Stimulated activated CD8-positive, alpha-beta memory T cell treated with anti-CD3 and anti-CD28 coated beads, Interleukin-4, amount 100 ng/mL, for 1 hour (primary cell): Measurements from ENCODE around the gene SLC35G3.
"Not testable (repeated sequence)": the region's sequence is repeated elsewhere in the genome, so short reads cannot be mapped to it uniquely, and the experiment has no call there.

Experiments used
- DNase-seq, 2 donors: peaks; one replicate each; pipeline ENCODE4 v3.0.0-alpha.2; 2020; ENCODE audit warnings: low read depth in 2 of 2, low spot score in 1 of 2

Gene SLC35G3

DNA sequence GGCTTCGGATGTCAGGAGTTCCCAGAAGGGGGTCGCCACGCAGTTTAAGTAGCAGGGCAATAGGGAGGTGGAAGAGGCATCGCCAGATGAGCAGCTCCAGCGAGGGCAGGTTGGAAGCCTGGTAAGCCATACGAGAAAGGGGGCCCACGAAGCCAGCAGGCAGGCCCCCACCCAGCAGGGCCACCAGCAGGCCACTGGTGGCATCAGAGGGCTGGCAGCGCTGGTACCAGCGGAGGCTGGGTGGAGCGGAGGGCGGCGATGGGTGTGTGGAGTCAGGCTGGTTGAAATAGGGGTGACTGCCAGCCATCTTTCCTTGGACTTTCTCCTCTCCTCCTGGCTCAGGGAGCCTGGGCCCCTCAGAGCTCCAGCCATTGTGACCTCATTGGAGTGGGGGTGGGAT, at the start of gene SLC35G3:
Gene SLC35G3, minus strand, starts transcription at position 393 of the 400 bp plus-strand sequence. Its CDS starts 86 bp downstream, at position 307.
- not testable (repeated sequence) for DNase-seq

DNA sequence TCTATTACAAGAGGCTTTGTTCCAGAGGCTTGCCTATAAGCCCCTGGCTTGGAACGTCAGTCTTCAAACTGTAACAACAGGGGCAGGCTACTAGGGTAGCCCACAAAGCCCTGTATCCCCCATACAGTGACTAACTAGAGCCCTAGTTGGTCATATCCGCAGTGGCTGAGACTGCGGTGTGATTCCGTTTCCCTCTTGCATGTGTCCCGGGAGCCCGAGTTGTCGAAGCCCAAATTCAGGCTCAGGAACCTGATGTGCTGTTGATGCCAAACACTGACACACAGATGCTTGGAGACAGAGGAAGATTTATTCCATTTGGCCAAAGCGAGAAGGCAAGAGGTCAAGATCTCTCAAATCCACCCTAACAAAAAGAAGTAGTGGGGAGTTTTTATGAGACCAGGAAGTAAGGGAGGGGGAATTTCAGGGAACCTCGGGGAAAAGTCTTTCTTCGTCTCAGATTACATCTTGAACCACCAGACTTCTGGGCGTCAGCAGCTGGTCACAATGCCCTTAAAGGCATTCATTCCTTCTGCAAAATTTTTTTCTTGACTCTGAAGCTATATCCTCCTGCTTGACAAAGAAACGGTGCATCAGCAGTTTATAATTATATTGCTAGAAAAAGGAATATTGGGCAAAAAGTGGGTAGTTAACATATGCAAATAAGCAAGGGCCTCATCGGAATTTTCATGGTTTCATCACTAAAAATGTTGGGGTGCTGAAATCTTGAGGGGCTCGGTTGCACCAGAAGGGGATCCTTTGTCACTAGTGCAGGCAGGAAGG, 49.6 kb upstream of the SLC35G3 start:
- peak in 1 of 2 donors; percentile 27 for DNase-seq

DNA sequence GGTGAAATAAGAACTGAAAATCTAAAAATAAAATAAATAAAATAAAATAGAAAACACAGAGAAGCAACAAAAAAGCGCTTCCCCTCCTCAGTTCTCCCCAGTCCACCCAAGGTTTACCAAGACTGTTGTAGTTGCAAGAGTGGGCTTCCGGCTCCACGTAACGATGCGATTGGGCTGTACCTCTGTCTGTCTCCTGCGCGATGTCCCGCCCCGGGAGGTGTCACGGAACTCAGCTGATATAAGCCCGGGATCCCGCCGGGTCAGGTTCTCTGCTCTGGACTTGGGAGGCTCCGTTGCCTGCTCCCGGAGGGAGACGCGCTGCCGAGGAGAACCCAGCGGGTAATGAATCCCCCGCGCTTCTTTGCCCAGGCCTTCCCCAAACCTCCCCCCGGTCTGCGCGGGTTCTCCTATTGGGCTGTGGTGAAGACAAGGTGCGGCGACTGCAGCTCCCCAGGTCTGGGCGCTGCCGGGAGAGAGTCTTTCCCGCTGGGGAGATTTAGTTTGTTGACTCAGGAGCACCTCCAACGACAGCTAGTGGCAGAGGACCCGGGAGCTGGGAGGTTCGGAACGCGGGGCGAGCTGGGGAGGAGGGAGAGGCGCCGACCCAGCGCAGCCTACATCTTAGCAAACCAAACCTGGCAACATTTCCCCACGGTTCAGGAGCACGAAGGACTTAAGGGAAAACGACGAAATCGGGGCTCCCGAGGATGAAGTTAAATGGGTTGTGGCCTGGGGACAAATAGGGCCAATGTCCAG, 48.8 kb upstream of the SLC35G3 start, which contains the start of gene SLFN5:
Gene SLFN5, plus strand, starts transcription at position 268 of the 756 bp plus-strand sequence. CDS start 15,619 bp downstream, outside the sequence.
- peak; percentile 89 to 94 for DNase-seq

DNA sequence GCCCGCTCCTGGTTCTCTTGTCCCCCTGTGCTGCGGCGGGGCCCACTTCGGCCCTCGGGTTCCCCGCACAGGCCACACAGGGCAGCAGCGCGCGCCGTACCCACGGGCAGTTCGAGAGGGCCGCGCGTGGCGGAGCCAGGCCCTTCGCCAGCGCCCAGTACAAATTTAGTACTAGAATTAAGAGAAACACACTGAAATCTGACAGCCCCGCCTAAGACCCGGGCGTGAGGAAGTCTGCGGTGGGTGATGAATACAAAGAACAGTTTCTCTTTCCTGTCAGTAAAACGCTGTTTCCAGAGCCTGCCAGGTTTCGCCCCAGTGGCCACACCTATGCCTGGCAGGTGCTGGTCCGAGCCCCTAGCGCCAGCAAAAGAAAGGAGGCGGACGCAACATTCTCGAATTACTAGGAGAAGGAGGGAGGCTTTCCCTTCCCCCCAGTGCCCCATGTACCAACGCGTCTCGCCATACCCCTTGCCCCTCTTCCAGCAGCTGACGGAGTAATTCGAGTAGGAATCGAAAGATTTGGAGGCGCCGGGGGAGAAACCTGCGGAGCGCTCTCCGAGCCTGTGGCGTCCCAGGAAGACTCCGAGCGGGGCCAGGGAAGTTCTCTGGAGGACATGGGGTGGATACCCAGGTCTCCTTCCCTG, 48.1 kb upstream of the SLC35G3 start:
- peak; percentile 58 to 70 for DNase-seq

DNA sequence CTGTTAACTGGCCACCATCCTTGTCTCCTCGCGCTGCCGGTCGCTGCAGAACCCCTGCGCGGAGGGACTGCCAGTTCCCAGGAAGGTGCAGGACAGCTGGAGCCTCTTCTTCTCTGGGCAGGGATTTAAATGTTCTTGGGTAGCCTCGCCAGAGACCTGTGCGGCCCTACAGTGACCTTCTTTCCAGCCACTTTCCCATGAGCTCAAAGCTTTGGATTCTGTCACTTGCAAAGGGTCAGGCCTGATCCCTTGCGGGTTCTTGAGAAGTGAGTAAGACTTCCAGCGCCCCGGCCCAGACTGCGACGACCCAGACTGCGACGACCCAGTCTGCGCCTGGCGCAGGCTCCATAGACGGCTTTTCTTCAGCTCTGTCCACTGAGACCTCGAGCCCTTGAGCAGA, 47.3 kb upstream of the SLC35G3 start:
- peak in 1 of 2 donors; percentile 27 for DNase-seq

DNA sequence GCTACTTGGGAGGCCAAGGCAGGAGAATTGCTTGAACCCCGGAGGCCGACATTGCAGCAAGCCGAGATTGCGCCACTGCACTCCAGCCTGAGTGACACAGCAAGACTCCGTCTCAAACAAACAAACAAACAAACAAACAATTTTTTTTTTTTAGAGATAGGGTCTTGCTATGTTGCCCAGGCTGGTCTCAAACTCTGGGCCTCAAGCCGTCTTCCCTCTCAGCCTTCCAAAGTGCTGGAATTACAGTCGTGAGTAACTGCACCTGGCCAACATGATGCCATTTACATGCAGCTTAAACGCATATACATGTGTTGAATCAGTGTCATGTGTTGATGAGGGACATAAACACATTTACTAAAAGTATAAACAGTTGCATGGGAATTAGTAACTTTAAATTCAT, 46.7 kb upstream of the SLC35G3 start:
- DNase-seq: no peak

DNA sequence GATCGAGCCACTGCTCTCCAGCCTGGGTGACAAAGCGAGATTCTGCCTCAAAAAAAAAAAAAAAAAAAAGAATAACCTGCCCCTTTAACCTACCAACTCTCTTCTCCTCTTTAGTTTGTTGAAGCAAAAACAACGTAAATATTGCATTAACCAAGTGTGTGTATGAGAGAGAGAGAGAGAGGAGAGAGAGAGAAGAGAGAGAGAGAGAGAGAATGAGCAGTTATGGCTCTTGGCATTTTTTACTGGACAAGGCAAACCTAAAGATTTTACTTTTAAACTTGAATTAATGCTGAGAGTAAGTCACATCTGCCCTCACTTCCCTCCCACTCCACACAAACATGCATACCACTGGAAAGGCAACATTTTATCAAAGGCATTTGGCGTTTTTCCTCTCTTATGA, 45.6 kb upstream of the SLC35G3 start:
- DNase-seq: no peak

DNA sequence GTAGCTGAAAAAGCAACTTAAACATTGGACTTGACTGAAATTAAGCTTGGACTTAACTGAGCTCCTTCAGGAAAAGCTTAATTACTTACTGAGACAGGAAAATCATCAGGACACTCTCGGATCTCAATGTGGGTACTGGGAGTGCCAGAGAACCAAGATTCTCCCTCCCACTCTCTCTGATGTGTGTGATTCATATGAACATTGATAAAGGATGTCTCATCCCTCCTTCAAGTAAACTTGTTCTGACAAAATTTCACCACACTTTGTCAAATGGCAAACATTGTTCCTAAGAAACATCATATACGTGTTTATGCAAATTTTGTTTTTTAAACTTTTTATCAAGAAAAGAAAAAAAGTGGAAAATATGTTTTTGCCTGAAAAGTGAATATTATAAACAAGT, 44.6 kb upstream of the SLC35G3 start:
- DNase-seq: no peak

DNA sequence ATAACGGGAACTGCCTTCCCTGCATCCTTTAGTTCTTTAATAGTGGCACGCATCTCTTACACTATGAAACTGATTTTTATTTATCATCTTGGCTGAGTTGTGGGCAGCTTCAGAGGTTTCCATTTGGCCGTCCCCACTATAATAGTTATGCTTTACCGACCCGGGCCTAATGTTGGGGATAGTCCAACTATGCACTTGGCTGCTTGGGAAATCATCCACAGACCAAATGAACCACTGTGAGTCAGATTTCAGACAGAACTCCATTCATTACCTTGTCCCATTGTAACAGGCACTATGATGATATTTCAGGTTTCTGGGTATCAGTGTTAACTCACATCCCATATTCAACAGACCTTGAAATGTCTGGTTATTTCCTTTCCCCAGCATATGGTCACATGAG, 42.6 kb upstream of the SLC35G3 start:
- DNase-seq: no peak

DNA sequence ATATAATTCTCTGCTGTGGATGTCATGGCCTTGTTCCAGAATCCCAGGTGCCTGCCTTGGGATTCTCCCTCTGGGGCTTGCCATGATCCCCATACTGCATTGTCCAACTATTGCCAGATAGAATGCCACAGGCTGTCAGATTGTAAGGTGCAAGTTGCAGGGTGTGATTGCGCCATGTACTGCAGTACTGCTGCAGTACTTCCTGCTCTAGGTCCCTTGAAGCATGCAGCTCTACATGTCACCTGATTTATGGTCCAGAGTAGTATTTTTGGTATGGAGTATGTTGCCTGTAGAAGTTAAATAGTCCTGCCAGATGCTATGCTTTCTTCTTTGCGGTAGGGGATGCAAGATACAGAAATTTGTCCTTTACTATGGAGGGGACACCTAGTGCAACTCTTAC, 41.7 kb upstream of the SLC35G3 start:
- DNase-seq: no peak

DNA sequence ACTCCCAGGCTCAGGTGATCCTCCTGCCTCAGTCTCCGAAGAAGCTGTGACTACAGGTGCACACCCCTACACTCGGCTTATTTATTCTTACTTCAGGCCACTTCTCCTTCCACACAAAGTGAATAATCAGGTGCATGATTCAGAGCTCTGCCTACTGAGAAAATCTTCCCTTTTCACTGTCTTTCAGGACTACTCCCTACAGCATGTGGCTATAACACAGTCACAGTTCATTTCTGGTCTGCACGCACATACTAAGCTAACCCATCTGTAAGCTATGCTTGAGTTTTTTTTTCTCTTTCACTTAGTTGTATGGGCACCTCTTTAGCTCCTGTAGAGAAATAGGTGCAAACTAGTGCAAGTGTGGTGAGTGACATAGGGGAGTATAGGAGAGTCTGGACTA, 41.1 kb upstream of the SLC35G3 start:
- no peak for DNase-seq

DNA sequence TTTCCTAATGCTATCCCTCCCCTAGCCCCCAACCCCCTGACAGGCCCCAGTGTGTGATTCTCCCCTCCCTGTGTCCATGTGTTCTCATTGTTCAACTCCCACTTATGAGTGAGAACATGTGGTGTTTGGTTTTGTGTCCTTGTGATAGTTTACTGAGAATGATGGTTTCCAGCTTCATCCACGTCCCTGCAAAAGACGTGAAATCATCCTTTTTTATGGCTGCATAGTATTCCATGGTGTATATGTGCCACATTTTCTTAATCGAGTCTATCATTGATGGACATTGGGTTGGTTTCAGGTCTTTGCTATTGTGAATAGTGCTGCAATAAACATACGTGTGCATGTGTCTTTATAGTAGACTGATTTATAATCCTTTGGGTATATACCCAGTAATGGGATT, 40.1 kb upstream of the SLC35G3 start:
- DNase-seq: not testable (repeated sequence)

DNA sequence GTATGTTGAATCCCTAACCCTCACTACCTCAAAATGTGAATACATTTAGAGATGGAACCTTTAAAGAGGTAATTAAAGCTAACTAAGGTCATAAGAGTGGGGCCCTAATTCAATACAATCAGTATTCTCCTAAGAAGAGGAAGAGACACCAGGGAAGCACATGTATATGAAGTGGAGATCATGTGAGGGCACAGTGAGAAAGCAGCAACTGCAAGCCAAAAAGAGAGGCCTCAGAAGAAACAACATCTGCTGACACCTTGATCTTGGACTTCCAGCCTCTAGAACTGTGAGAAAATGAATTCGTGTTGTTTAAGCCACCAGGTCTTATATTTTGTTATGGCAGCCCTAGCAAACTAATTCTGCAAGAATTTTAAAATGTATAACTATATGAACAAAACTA, 35.4 kb upstream of the SLC35G3 start:
- no peak for DNase-seq

DNA sequence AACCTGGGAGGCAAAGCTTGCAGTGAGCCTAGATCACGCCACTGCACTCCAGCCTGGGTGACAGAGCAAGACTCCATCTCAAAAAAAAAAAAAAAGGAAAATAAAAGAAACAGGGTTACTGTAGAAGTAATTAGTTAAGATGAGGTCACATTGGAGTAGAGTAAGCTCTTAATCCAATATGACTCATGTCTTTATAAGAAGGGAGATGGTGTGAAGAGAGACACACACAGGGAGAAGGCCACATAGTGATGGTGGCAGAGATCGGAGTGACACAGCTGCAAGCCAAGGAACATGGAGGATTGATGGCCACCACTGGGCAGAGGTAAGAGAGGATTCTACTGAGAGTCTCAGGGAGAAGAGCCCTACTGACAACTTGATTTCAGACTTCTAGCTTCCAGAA, 33.4 kb upstream of the SLC35G3 start:
- DNase-seq: no peak

DNA sequence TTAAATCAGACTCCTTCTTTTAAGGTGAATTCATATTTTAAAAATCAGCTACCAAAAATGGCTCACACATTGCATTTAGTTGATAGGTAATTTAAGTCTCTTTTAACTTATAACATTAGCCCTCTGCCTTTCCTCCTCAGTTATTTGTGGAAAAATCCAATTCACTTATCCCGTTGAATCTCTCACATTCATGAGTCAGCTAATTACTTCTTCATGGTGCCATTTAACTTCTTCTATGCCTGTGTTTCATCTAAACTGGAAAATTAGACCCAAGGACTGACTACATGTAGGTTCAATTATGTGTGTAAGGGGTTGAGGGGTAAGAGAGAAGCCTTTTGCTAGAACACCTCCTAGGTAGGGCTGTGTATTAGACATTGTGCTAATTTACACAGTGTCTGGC, 30.2 kb upstream of the SLC35G3 start:
- DNase-seq: no peak

DNA sequence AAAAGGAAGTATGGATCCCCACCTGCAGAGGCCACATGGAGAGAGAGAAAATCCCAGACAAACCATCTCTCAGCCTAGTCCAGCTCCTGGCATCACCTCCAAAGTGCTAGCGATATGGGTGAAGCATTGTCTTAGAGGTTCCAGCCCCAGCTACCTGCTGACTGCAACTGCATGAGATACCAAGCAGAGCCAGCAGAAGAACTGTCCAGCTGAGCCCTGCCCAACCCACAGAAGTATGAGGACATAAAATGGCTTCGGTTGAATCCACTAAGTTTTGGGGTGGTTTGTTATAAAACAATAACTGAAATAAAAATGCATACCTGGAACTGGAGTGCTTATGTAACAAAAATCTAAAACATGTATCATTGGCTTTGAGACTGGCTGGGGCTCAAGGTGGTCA, 28.3 kb upstream of the SLC35G3 start:
- no peak for DNase-seq

DNA sequence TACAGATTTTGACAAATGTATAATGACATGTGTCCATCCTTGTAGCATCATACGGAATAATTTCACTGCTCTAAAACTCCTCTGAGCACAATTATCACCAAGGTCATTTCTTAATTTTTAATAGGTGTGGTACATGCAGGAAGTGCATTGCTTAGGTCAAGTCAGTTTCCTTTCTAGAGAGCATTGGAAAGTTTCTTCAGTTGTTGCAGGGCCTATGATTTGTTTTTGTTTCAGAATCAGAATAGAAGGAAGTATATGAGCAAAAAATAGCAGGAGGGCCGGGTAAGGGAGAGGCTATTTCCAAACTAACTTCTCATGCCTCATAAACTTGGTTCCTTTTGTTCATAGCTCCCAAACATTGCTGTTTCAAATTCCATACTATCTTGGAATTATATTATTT, 24.7 kb upstream of the SLC35G3 start:
- DNase-seq: no peak

DNA sequence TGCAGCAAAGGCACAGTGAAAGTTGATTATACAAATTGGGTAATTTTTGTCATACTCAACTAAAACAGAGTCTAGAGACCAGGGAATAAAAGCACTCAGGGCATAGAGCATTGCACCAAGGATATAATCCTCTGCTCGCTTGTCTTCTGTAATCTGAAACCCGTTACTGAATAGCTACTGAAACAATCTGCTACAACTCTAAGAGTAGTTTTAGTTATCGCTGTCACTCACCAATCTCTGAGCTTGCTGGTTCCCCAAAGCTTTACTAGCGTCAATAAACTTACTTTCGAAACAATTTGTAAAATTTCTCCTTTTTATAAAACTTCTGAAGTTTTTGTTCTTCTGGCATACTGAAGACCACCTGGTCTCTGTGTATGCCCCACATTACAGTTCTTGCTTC, 22.9 kb upstream of the SLC35G3 start:
- DNase-seq: no peak

DNA sequence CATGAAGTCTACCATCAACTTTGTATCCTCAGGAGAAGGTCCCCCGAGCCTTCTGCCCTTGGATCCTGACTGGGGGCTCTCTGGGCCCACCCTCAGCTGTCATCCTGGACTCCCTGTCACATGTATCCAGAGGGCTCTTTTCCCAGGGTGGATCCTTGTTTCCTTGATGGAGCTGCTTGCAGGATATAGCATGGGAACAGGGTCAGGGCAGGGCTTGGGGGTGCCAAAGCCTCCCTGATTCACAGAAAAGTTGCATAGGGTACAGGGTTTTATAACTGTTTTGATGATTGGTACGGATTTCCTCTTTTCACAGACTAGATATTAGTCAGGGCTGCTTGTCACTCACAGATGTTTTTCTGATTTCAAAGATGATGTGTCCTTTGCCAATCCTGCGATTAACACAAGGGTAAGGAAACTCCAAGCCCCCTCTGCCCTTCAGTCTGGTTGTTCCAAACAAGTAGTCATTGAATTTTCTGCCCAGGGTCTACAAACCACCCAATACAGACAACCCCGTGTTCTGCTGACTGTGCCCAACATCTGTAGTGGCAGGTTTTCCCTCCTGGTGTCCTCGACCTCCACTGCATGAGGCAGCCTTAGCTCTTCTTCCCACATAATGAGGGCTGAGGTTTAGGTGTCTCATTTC, 20.6 kb upstream of the SLC35G3 start:
- no peak for DNase-seq

DNA sequence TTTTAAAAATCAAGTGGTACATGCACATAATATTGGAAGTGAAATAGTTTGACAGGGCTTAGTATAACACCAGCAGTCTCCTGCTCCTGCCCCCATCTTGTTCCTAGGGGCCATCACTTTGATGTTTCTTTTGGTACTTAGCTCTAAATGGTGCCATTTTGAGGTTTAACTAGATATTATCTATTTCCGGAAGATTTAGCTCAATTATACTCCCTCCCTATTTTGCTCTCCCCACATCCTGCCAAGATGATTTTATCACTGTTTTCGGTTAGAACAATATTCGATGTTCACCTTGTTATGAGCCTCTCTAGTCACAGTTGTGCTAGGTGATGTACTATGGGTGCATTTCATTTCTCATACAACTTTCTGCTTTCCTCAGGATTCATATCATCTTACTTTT, 20.0 kb upstream of the SLC35G3 start:
- no peak for DNase-seq

DNA sequence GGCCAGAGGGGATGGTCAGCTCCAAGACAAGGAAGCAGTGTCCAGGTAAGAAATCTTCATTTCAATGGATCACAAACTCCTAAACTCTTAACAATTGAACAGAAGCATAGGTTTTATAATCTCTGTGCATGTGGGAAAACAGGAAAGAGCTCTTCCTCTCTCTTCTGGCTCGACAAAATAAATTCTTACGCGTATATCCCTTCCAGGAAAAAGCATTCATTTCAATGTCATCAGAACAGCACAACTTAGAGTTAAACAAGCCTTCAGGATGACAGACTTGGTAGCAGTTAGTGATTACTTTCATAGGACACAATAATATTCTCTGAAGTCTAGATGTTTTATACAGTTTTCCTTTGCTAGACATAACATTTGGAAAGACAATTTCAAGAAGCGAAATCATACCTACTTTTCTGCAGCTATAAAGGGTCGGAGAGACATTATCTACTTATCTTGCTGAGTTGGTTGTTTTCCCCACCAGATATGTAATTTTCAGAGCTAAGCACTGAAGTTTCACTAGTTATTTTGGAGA, 19.3 kb upstream of the SLC35G3 start:
- DNase-seq: no peak
